ACHN (cell line): ENCODE measurements around the gene ADAM11.
A peak's percentile ranks its signal among the peaks of the same experiment; 100 is the strongest.

Experiments
- DNase-seq: peaks from one replicate; pipeline ENCODE4 v3.0.0-alpha.2; 2015
- in situ Hi-C: cut with HindIII; loops from 2 replicates; pipeline ENCODE4 v1.10.0; 2017; ENCODE audit warnings: low sequenced_read_pairs, low pct_ligation_motif_present, low pct_unique_long_range_greater_than_20kb

ADAM11 gene

GRCh38 chr17:44770166-44770925, 11.6 kb downstream of the ADAM11 start:
- in situ Hi-C loops, result loop anchor here (25.0 kb wide), 1 partner anchor 92 kb away; no protein-coding TSS in a partner anchor
- DNase-seq, result no peak

- DNase-seq, result no peak
- in situ Hi-C loops, result loop anchor here (25.0 kb wide), 1 partner anchor 90 kb away; no protein-coding TSS in a partner anchor
Observed at GRCh38 chr17:44772308-44773045, 13.7 kb downstream of the ADAM11 start.

- in situ Hi-C loops, result loop anchor here (25.0 kb wide), 1 partner anchor 89 kb away; no protein-coding TSS in a partner anchor
- no peak for DNase-seq
Observed at GRCh38 chr17:44773140-44773539, 14.4 kb downstream of the ADAM11 start.

GRCh38 chr17:44774271-44775135, 15.7 kb downstream of the ADAM11 start:
- in situ Hi-C loops, result loop anchor here (25.0 kb wide), 1 partner anchor 88 kb away; no protein-coding TSS in a partner anchor
- peak; percentile 90 for DNase-seq

- peak; percentile 99 for DNase-seq
- in situ Hi-C loops, result no loop called here
Observed at GRCh38 chr17:44775136-44775837, 16.5 kb downstream of the ADAM11 start.

- DNase-seq, result no peak
- in situ Hi-C loops, result no loop called here
Observed at GRCh38 chr17:44775838-44776621, 17.2 kb downstream of the ADAM11 start.

- no peak for DNase-seq
- in situ Hi-C loops, result no loop called here
Observed at GRCh38 chr17:44776628-44777393, 18.0 kb downstream of the ADAM11 start.

GRCh38 chr17:44777394-44778348, 18.9 kb downstream of the ADAM11 start:
- in situ Hi-C loops, result no loop called here
- DNase-seq, result no peak

- DNase-seq, result no peak
- in situ Hi-C loops, result no loop called here
Observed at GRCh38 chr17:44778656-44779210, 19.9 kb downstream of the ADAM11 start.

GRCh38 chr17:44779211-44780025, 20.6 kb downstream of the ADAM11 start:
- in situ Hi-C loops, result no loop called here
- peak; percentile 80 for DNase-seq

- DNase-seq, result no peak
- in situ Hi-C loops, result no loop called here
Observed at GRCh38 chr17:44780161-44780560, 21.4 kb downstream of the ADAM11 start.

GRCh38 chr17:44780845-44781480, 22.2 kb downstream of the ADAM11 start:
- DNase-seq, result no peak
- in situ Hi-C loops, result no loop called here

- in situ Hi-C loops, result no loop called here
- no peak for DNase-seq
Observed at GRCh38 chr17:44781551-44782325, 22.9 kb downstream of the ADAM11 start.
